Activated CD8-positive, alpha-beta T cell treated with anti-CD3 and anti-CD28 coated beads for 36 hours (primary cell): ENCODE data around the gene NR0B1. TPM values are rescaled to one million over a fixed set of nuclear protein-coding genes. Genes with fewer than 3 reads are reported as not detected.

Experiments used
- ATAC-seq: fragments of 200-7000 bp; cut with Tn5 transposase; one replicate; pipeline ENCODE4 v1.10.0; 2021; ENCODE audit warnings: mild to moderate bottlenecking, moderate library complexity
- CTCF ChIA-PET: fragments of 350-600 bp; sonication (Branson Sonifier 250); formaldehyde crosslinking; loops from one replicate; lab custom pipeline; 2021; ENCODE audit warnings: antibody characterized with exemption; lab: Charles Lee
- POLR2A ChIA-PET: fragments of 350-600 bp; sonication (Branson Sonifier 250); formaldehyde crosslinking; loops from one replicate; lab custom pipeline; 2021; ENCODE audit warnings: antibody characterized with exemption; lab: Charles Lee
- DNase-seq: peaks from one replicate; pipeline ENCODE4 v3.0.0-alpha.2; 2020
- H3K27ac Mint-ChIP-seq: one replicate; pipeline ENCODE4 v1.8.0; 2021; ENCODE audit warnings: mild to moderate bottlenecking, mixed read lengths
- H3K27me3 Mint-ChIP-seq: one replicate; pipeline ENCODE4 v1.8.0; 2021; ENCODE audit warnings: mixed read lengths
- H3K36me3 Mint-ChIP-seq: one replicate; pipeline ENCODE4 v1.8.0; 2021; ENCODE audit warnings: low read depth, mixed read lengths
- H3K4me1 Mint-ChIP-seq: one replicate; pipeline ENCODE4 v1.8.0; 2021; ENCODE audit warnings: low read depth, mixed read lengths
- H3K4me3 Mint-ChIP-seq: one replicate; pipeline ENCODE4 v1.8.0; 2021; ENCODE audit warnings: mild to moderate bottlenecking, moderate library complexity, mixed read lengths
- H3K9me3 Mint-ChIP-seq: one replicate; pipeline ENCODE4 v1.8.0; 2021; ENCODE audit warnings: mixed read lengths
- CTCF ChIP-seq: fragments of 200-600 bp; IDR thresholded peaks from one replicate; pipeline ENCODE4 v1.8.0; 2022; ENCODE audit warnings: antibody characterized with exemption, mild to moderate bottlenecking
- intact Hi-C: fragments of 100-400 bp; cut with micrococcal nuclease; formaldehyde crosslinking; loops from one replicate; pipeline ENCODE4 v1.10.0; 2022
- total RNA-seq, 2 experiments: library from RNA; stranded (reverse); gene quantifications; one replicate each; pipeline ENCODE4 v1.2.3, GENCODE V29; 2021

NR0B1 gene
- total RNA-seq, 2 experiments from 2014 or later, result not detected

DNA sequence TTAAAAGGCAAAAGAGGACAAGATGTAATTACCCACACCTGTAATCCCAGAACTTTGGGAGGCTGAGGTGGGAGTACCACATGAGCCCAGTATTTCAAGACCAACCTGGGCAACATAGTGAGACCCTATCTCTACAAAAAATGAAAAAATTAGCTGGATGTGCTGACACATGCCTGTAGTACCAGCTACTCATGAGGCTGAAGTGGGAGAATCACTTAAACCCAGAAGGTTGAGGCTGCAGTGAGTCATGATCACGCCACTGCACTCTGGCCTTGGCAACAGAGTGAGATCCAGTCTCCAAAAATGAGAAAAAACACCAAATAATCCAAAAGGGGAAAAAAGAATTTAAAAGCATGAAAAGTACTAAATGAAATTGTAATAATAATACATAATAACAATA is 30.8 kb downstream of the NR0B1 start:
- intact Hi-C loops, result no loop called here
- Mint-ChIP-seq H3K27ac (no peak overlapping the region), H3K36me3 (no peaks in the 10 kb centered on the region), H3K4me3 (no peak overlapping the region), H3K9me3 (no peaks in the 10 kb centered on the region), H3K4me1 (no peaks in the 10 kb centered on the region), H3K27me3 (no peaks in the 10 kb centered on the region)
- no peak for DNase-seq
- ATAC-seq, result no peak
- POLR2A ChIA-PET, result no interaction called here
- no peak for TF ChIP-seq CTCF
- CTCF ChIA-PET, result no interaction called here

- intact Hi-C loops, result no loop called here
- POLR2A ChIA-PET, result no interaction called here
- Mint-ChIP-seq H3K27ac (no peak overlapping the region), H3K36me3 (no peaks in the 10 kb centered on the region), H3K27me3 (no peaks in the 10 kb centered on the region), H3K4me1 (no peaks in the 10 kb centered on the region), H3K4me3 (no peak overlapping the region), H3K9me3 (no peaks in the 10 kb centered on the region)
- ATAC-seq (no peak), DNase-seq (no peak)
- CTCF ChIA-PET, result no interaction called here
- TF ChIP-seq CTCF, result no peak
Observed at GRCh38 chrX:30275498-30275897, 33.7 kb downstream of the NR0B1 start.

DNA sequence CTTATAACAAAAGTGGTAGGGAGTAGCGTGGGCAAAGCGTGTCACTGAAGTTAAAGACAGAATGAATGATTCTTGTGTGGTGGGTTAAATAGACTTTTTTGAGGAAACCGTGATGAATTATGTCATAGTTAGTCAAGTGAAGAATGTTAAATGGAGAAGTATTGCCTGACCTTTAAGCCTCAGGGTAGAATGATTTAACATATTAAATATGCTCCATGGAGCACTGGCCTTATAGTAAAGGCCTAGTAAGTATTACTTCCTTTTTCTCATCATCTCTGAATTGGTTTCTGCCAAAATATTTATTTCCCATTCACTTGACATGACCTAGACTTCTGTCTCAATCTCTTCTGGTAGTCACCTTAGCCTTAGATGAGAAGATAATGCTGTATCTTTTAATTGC is 38.6 kb downstream of the NR0B1 start:
- no peak for DNase-seq
- Mint-ChIP-seq H3K4me3 (no peak overlapping the region), H3K36me3 (no peaks in the 10 kb centered on the region), H3K27ac (no peak overlapping the region), H3K27me3 (no peaks in the 10 kb centered on the region), H3K9me3 (no peaks in the 10 kb centered on the region), H3K4me1 (no peaks in the 10 kb centered on the region)
- no peak for TF ChIP-seq CTCF
- CTCF ChIA-PET, result no interaction called here
- ATAC-seq, result no peak
- POLR2A ChIA-PET, result no interaction called here
- intact Hi-C loops, result no loop called here

DNA sequence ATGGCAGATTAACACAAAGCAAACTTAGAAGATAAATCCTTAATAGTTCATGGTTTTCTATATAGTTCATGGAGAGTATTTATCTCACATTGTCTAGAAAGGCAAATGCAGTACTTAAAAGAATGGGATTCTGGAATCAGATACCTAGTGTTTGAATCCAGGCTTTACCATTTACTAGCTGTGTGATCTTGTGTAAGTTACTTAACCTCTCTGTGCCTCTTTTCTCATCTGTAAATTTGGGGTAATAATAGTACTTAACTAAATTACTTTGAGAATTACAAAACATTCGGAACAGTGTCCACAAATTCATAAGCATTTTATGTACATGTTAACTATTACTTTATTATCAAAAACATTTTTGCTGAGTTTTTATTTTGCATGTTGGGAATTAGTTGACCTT is 46.4 kb downstream of the NR0B1 start:
- POLR2A ChIA-PET, result no interaction called here
- CTCF ChIA-PET, result no interaction called here
- no peaks in the 10 kb centered on the region for H3K9me3 Mint-ChIP-seq
- no peak overlapping the region for H3K27ac Mint-ChIP-seq
- no peaks in the 10 kb centered on the region for H3K36me3 Mint-ChIP-seq
- H3K27me3 Mint-ChIP-seq, result no peaks in the 10 kb centered on the region
- no peak overlapping the region for H3K4me3 Mint-ChIP-seq
- DNase-seq, result no peak
- no peak for TF ChIP-seq CTCF
- intact Hi-C loops, result no loop called here
- H3K4me1 Mint-ChIP-seq, result no peaks in the 10 kb centered on the region
- ATAC-seq, result no peak

DNA sequence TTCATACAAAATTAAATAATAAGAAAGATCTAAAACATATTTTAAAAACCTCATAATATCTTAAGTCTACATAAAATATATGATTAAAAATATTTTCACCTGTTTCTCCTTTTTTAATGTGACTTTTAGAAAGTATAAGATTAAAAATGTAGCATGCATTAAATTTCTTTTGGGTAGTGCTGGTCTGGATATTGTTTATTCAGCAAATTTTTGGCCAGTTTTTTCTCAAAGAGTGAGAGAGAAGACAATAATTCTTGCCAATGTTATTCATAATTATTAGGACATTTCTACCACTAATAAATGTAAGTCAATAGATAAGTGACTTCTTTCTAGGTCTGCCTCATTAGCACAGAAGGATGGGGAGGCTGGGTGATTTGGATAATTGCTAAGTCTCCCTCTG is 48.2 kb downstream of the NR0B1 start:
- Mint-ChIP-seq H3K27ac (no peak overlapping the region), H3K27me3 (no peaks in the 10 kb centered on the region), H3K4me3 (no peak overlapping the region), H3K36me3 (no peaks in the 10 kb centered on the region), H3K9me3 (peaks cover 2% of the 10 kb centered on the region), H3K4me1 (no peaks in the 10 kb centered on the region)
- ChIA-PET POLR2A (no interaction called here), CTCF (no interaction called here)
- ATAC-seq (no peak), DNase-seq (no peak)
- intact Hi-C loops, result no loop called here
- no peak for TF ChIP-seq CTCF
